Endothelial cell of umbilical vein (primary cell): Measurements from ENCODE around the gene SLC25A48.

ENCODE experiments used
- EZH2 ChIP-seq: IDR thresholded peaks from 2 replicates; pipeline ENCODE4 v1.6.1; 2012; ENCODE audit warnings: borderline replicate concordance, low read depth, mild to moderate bottlenecking, moderate library complexity, low read length, inconsistent platforms; ENCODE audit not compliant: severe bottlenecking
- GATA2 ChIP-seq: IDR thresholded peaks from 2 replicates; pipeline ENCODE4 v1.7.0; 2011; ENCODE audit warnings: low read depth, mild to moderate bottlenecking, moderate library complexity, mixed read lengths, low read length; ENCODE audit not compliant: insufficient read length, insufficient read depth
- JUN ChIP-seq: IDR thresholded peaks from 2 replicates; pipeline ENCODE4 v1.6.1; 2011; ENCODE audit warnings: borderline replicate concordance, low read depth; ENCODE audit not compliant: insufficient read length, insufficient read depth
- POLR2A ChIP-seq: IDR thresholded peaks from 2 replicates; pipeline ENCODE4 v1.6.1; 2012; ENCODE audit warnings: low read depth, mild to moderate bottlenecking, control low read depth, low read length
- POLR2AphosphoS5 ChIP-seq: IDR thresholded peaks from 2 replicates; pipeline ENCODE4 v1.6.1; 2012; ENCODE audit warnings: low read depth, mild to moderate bottlenecking, control low read depth, low read length, moderate library complexity; ENCODE audit not compliant: insufficient read depth
- TF ChIP-seq, protein P1 (sequence below), 2 donors: IDR thresholded peaks; 1 replicate in 1 of 2; 2 replicates in 1 of 2; pipeline ENCODE4 v1.5.1; 2011; ENCODE audit warnings: low read length in 2 of 2, mild to moderate bottlenecking in 2 of 2, moderate library complexity in 2 of 2, control low read depth in 1 of 2, inconsistent platforms in 1 of 2, low read depth in 1 of 2; ENCODE audit not compliant: insufficient read depth in 1 of 2; ENCODE audit errors: extremely low read depth in 1 of 2
- TF ChIP-seq, protein P2 (sequence below): IDR thresholded peaks from 2 replicates; pipeline ENCODE4 v1.6.1; 2011; ENCODE audit not compliant: insufficient read depth, insufficient read length

DNA sequence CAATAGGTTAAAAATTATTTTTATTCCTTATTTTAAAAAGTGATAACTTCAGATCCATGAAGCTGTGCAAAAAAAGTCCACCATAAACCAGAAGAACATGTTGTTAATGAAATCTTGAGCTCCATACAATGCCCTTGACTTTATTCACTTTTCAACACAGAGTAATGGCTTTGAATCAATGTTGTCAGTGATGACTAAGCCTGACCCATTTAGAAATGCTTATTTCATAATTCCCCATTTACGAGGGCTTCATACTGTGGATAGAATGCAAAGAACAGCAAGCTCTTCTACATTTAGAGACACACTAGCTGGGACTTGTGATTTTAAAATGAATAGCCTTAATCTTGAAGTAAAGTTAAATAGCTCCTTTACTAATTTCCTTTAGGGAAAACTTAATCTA is 86.9 kb downstream of the SLC25A48 start:
- TF ChIP-seq GATA2 (no peak), EZH2 (no peak), POLR2AphosphoS5 (no peak), POLR2A (no peak), JUN (no peak)
- TF ChIP-seq, protein P1, sequence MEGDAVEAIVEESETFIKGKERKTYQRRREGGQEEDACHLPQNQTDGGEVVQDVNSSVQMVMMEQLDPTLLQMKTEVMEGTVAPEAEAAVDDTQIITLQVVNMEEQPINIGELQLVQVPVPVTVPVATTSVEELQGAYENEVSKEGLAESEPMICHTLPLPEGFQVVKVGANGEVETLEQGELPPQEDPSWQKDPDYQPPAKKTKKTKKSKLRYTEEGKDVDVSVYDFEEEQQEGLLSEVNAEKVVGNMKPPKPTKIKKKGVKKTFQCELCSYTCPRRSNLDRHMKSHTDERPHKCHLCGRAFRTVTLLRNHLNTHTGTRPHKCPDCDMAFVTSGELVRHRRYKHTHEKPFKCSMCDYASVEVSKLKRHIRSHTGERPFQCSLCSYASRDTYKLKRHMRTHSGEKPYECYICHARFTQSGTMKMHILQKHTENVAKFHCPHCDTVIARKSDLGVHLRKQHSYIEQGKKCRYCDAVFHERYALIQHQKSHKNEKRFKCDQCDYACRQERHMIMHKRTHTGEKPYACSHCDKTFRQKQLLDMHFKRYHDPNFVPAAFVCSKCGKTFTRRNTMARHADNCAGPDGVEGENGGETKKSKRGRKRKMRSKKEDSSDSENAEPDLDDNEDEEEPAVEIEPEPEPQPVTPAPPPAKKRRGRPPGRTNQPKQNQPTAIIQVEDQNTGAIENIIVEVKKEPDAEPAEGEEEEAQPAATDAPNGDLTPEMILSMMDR (IDR thresholded peaks at IDR 0.05; ENCODE audit: extremely low read depth in 1 of 2, insufficient read depth in 1 of 2, low read depth in 1 of 2, low read length in 2 of 2), result no peak
- TF ChIP-seq, protein P2, sequence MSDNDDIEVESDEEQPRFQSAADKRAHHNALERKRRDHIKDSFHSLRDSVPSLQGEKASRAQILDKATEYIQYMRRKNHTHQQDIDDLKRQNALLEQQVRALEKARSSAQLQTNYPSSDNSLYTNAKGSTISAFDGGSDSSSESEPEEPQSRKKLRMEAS, result no peak
